Sigmoid colon (tissue), 7 donors: ENCODE measurements around the gene CMTM7. TPM values are rescaled to one million over a fixed set of nuclear protein-coding genes. Genes with fewer than 3 reads are reported as not detected.

Source experiments
- DNase-seq: peaks from one replicate; pipeline ENCODE4 v3.0.0-alpha.2; 2019
- H3K27ac ChIP-seq, 4 donors: fragments of 200-600 bp; sonication (generic); one replicate each; pipeline ENCODE4 v1.5.1; 2016 to 2019; ENCODE audit warnings: mild to moderate bottlenecking in 1 of 4
- H3K27me3 ChIP-seq, 3 donors: fragments of 200-600 bp; sonication (generic); one replicate each; pipeline ENCODE4 v1.5.1; 2019; ENCODE audit warnings: mild to moderate bottlenecking in 1 of 3
- H3K36me3 ChIP-seq, 4 donors: fragments of 200-600 bp; sonication (generic); one replicate each; pipeline ENCODE4 v1.5.1; 2016 to 2019
- H3K4me1 ChIP-seq, 4 donors: fragments of 200-600 bp; sonication (generic); one replicate each; pipeline ENCODE4 v1.5.1; 2017 to 2019
- H3K4me3 ChIP-seq, 4 donors: fragments of 200-600 bp; sonication (generic); one replicate each; pipeline ENCODE4 v1.5.1; 2017 to 2019; ENCODE audit warnings: mild to moderate bottlenecking in 2 of 4, moderate library complexity in 1 of 4
- H3K9me3 ChIP-seq, 4 donors: fragments of 200-600 bp in 3 of 4; sonication (generic) in 3 of 4; one replicate each; pipeline versions ENCODE4 v1.5.1 to v1.6.1; 2013 to 2019
- CTCF ChIP-seq, 4 experiments: fragments of 450-650 bp in 3 of 4; fragments of 200-600 bp in 1 of 4; IDR thresholded peaks; one replicate each; pipeline ENCODE4 v1.5.1; 2016 to 2019; ENCODE audit warnings: antibody characterized with exemption in 4 of 4, mild to moderate bottlenecking in 3 of 4, moderate library complexity in 2 of 4
- EP300 ChIP-seq, 4 donors: sonication (generic); formaldehyde crosslinking; IDR thresholded peaks; one replicate each; pipeline ENCODE4 v1.6.1; 2017; ENCODE audit warnings: antibody characterized with exemption in 4 of 4
- POLR2A ChIP-seq, 2 donors: fragments of 450-650 bp; IDR thresholded peaks; one replicate each; pipeline ENCODE4 v1.6.1; 2016; ENCODE audit warnings: antibody characterized with exemption in 2 of 2, mild to moderate bottlenecking in 2 of 2, moderate library complexity in 2 of 2
- POLR2AphosphoS5 ChIP-seq, 4 donors: sonication (generic); formaldehyde crosslinking; IDR thresholded peaks; one replicate each; pipeline ENCODE4 v1.6.1; 2017; ENCODE audit warnings: antibody characterized with exemption in 4 of 4
- WGBS, 2 donors: extraction: QIAGEN DNeasy Blood & Tissue Kit; methylation state at CpG; one replicate each; pipeline ENCODE4 v1.1.7; 2013; 5-methylcytosine and 5-hydroxymethylcytosine counted together
- intact Hi-C: fragments of 100-400 bp; cut with DNase I; formaldehyde crosslinking; loops from one replicate; pipeline ENCODE4 v1.15.1; 2023
- polyA plus RNA-seq, 3 donors: library from polyadenylated mRNA; stranded (reverse); fragments of 200-250 nt; gene quantifications; one replicate each; pipeline ENCODE4 v1.2.3, GENCODE V29; 2013
- total RNA-seq, 4 donors: library from RNA; depleted of rRNA; stranded (reverse); fragments of >200 nt; gene quantifications; one replicate each; pipeline ENCODE4 v1.1.0, GENCODE V29; 2016
- donor health status: healthy with polysubstance abuse.
- donor health status: Bipolar disorder and iron deficiency.
- donor health status: healthy.

Gene CMTM7
- 1 to 10 TPM; 7.1 to 9.9 (median 8.2) TPM for total RNA-seq
- 10 to 100 TPM in 1 of 3 donors, 1 to 10 TPM in 2; 3.6 to 13.3 (median 6.9) TPM for polyA plus RNA-seq

DNA sequence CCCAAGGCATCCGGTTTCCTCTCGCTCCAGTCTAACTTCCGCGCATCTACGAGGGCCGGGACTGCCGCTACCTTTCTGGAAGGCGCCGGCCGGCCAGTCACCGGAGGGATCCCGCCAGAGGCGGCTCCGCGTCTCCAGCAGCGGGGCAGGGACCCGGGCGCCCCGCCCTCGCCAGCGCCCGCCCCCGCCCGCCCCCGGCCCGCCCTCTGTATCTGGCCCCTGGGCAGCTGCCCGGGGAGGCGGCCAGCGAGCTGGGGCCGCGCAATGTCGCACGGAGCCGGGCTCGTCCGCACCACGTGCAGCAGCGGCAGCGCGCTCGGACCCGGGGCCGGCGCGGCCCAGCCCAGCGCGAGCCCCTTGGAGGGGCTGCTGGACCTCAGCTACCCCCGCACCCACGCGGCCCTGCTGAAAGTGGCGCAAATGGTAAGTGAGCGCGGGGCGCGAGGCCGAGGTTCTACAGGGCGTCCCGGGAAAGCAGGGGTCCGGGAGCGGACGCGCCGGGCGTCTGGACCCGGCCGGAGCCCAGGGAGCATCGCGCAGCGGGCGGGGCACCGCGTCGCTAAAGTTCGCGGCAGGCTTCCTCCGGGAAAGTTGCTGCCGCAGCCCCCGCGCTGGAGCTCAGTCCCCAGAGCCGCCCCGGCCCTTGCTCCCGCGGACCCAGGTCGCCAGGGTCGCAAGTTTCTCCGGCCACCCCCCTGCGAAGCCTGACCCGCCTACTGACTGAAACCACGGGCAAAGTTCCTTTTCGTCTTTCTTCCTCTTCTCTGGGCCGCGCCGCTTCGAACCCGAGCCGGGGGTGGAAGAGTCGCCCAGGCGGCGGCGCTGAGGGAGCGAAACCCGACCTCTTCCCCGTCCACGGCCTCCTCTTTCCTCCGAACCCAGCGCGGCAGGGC is at the start of gene CMTM7:
CMTM7 (plus strand) TSS at position 211 of the 893 bp plus-strand sequence; CDS start at position 265, 54 bp downstream.
- intact Hi-C loops = loop anchor here (5.0 to 10.0 kb wide), 2 partner anchors 75 to 273 kb away; no protein-coding TSS in a partner anchor
- peak; percentile 82 for DNase-seq
- WGBS, 2 donors = 1% methylated on average over 107 of the region's 107 CpGs

DNA sequence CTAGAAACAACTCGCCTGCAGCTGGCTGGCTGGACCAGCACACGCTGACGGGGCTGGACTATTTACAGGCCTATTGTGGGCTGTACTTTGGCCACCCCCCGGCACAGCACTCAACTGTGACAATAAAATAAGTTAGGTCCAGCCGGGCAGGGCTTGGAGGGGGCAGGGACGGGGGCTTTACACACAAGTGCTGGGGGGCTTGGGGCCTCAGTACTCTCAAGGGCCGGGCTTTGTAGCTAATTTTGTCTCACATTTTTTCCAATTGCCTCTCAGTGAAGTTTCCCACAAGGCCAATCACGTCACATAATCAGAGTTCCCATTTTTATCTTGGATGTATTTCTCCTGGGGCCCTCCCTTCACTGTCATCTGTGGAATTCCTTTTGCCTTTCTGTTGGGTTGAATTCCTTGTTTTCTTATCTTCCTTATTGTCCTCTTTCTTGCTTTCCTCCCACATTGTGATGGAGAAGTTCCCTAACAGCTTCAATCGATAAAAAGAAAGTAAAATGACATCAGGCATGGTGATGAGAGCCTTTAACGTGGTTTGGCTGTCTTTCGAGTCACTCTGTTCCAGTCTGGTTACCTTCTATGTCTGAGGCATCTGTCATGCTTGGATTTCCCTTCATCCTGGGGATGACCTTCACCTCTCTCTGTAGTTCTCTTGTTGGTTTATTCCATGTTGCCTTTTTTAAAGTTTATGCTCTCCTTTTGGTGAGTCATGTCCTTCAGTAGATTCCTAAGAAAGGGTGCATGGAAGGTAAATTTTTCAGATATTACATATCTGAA is 44.1 kb upstream of the CMTM7 start:
- Histone ChIP-seq H3K27me3 (no peaks in the 10 kb centered on the region), H3K9me3 (no peaks in the 10 kb centered on the region), H3K27ac (no peak overlapping the region), H3K4me3 (no peak overlapping the region), H3K4me1 (no peaks in the 10 kb centered on the region), H3K36me3 (no peaks in the 10 kb centered on the region)
- 28 to 58% methylated on average over 11 of the region's 11 CpGs for WGBS, 2 donors
- no peak for DNase-seq
- TF ChIP-seq POLR2AphosphoS5 (IDR thresholded peaks at IDR 0.05) = no peak
- no peak for TF ChIP-seq EP300 (IDR thresholded peaks at IDR 0.05)
- no peak for TF ChIP-seq POLR2A (IDR thresholded peaks at IDR 0.05)
- TF ChIP-seq CTCF (IDR thresholded peaks at IDR 0.05) = no peak
- intact Hi-C loops = no loop called here

More for the DNA sequence above, at the start of gene CMTM7:
- H3K9me3 ChIP-seq = no peaks in the 10 kb centered on the region
- peak within 1 kb of the TSS; percentile 48 to 71 (median 68) for H3K4me3 ChIP-seq
- TF ChIP-seq POLR2AphosphoS5 (IDR thresholded peaks at IDR 0.05) (peak; percentile 13 to 57 (median 52)), CTCF (IDR thresholded peaks at IDR 0.05) (no peak)
- no peaks in the 10 kb centered on the region for H3K36me3 ChIP-seq
- H3K27me3 ChIP-seq = no peaks in the 10 kb centered on the region
- H3K27ac ChIP-seq = peak within 1 kb of the TSS; percentile 63 to 82 (median 69)
- peaks cover 0 to 12% (median 9%) of the 10 kb centered on the region in 4 donors for H3K4me1 ChIP-seq

DNA sequence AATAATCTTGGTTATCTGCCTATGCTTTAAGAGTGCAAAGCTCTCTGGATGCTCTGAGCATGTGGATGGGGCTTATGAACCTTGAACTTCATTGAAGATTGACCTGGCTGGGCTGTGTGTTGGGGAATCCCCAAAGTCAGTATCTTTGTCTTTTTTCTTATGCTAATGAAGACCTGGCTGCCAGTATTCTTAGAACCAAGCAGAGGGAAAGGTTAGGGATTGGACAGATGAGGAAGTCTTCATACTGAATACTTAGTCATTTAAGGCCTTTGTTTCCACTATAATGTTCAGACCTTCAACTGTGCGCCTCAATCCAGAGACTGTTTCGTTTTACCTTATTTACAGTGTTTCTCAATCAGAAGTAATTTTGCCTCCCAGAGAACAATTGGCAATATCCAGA is 42.5 kb upstream of the CMTM7 start:
- no peak for TF ChIP-seq CTCF (IDR thresholded peaks at IDR 0.05)
- no peak for TF ChIP-seq EP300 (IDR thresholded peaks at IDR 0.05)
- TF ChIP-seq POLR2A (IDR thresholded peaks at IDR 0.05) = no peak
- TF ChIP-seq POLR2AphosphoS5 (IDR thresholded peaks at IDR 0.05) = no peak
- Histone ChIP-seq H3K36me3 (no peaks in the 10 kb centered on the region), H3K4me3 (no peak overlapping the region), H3K27ac (no peak overlapping the region), H3K27me3 (no peaks in the 10 kb centered on the region), H3K9me3 (no peaks in the 10 kb centered on the region), H3K4me1 (no peaks in the 10 kb centered on the region)
- WGBS, 2 donors = 96 to 98% methylated on average over 2 of the region's 2 CpGs
- DNase-seq = no peak
- intact Hi-C loops = no loop called here

DNA sequence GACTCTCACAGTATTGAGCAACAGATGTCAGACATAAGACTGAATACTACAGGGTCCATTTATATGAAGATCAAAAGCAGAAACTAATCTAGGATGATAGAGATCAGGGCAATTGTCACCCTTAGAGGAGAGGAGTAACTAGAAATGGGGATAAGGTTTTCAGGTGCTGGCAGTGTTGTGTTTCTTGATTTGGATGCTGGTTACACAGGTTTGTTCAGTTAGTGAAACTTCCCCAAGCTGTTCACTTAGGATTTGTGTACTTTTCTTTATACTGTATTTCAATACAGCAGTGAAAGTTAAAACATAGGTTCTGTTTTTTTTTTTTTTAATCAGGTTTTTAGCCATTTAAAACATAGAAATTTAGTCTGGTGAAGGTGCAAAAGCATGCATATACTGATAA is 39.1 kb upstream of the CMTM7 start:
- no peaks in the 10 kb centered on the region for H3K4me1 ChIP-seq
- no peaks in the 10 kb centered on the region for H3K9me3 ChIP-seq
- H3K36me3 ChIP-seq = no peaks in the 10 kb centered on the region
- intact Hi-C loops = loop anchor here (5.0 kb wide), 1 partner anchor 45 kb away; no protein-coding TSS in a partner anchor
- no peak overlapping the region for H3K27ac ChIP-seq
- H3K27me3 ChIP-seq = no peaks in the 10 kb centered on the region
- TF ChIP-seq CTCF (IDR thresholded peaks at IDR 0.05) (no peak), EP300 (IDR thresholded peaks at IDR 0.05) (no peak), POLR2AphosphoS5 (IDR thresholded peaks at IDR 0.05) (no peak), POLR2A (IDR thresholded peaks at IDR 0.05) (no peak)
- no peak for DNase-seq
- no peak overlapping the region for H3K4me3 ChIP-seq
